GM12878 (cell line): Measurements from ENCODE around the gene SEMA4D. TPM values are rescaled to one million over a fixed set of nuclear protein-coding genes. Genes with fewer than 3 reads are reported as not detected.

ENCODE experiments used
- ATAC-seq: fragments of 200-7000 bp; cut with Tn5 transposase; 3 replicates; pipeline ENCODE4 v1.9.1; 2020; ENCODE audit warnings: mild to moderate bottlenecking, moderate library complexity
- BruUV-seq: library from RNA; stranded (reverse); fragments of 400-500 nt; replicated peaks from 2 replicates; lab custom pipeline; 2021; lab: Mats Ljungman, UMichigan
- CTCF ChIA-PET: fragments of 300-600 bp; sonication (Branson Sonifier 250); formaldehyde crosslinking; extraction: SDS; loops from one replicate; lab custom pipeline; 2021; ENCODE audit warnings: inconsistent platforms; lab: Yijun Ruan, JAX
- POLR2A ChIA-PET: fragments of 350-600 bp; formaldehyde crosslinking; extraction: SDS; loops from one replicate; lab custom pipeline; 2021; ENCODE audit warnings: inconsistent platforms; lab: Charles Lee
- RAD21 ChIA-PET: fragments of 300-600 bp; sonication (Branson Sonifier 250); formaldehyde crosslinking; loops from one replicate; lab custom pipeline; 2023; ENCODE audit warnings: antibody characterized with exemption; ENCODE audit not compliant: unreplicated experiment; lab: Charles Lee
- SMC1A ChIA-PET: fragments of 300-600 bp; sonication (Branson Sonifier 250); formaldehyde crosslinking; loops from one replicate; lab custom pipeline; 2023; ENCODE audit not compliant: unreplicated experiment, uncharacterized antibody; lab: Charles Lee
- DNase-seq: peaks from one replicate; pipeline ENCODE4 v3.0.0-alpha.2; 2011; ENCODE audit warnings: low read depth, low spot score
- FAIRE-seq: peaks from 3 replicates; lab custom pipeline; 2011; peaks lifted over from hg19 to GRCh38; lab: Jason Lieb, UNC
- H2AFZ ChIP-seq: 2 replicates; pipeline ENCODE4 v1.6.0; 2011; ENCODE audit warnings: low read depth, low read length, control low read depth; ENCODE audit not compliant: control insufficient read depth
- H3K27ac ChIP-seq: 2 replicates; pipeline ENCODE4 v1.5.1; 2011; ENCODE audit warnings: control low read depth; ENCODE audit not compliant: control insufficient read depth, insufficient read depth
- H3K27me3 ChIP-seq, 2 experiments: replicated peaks in 1 of 2; 2 replicates each; pipeline versions ENCODE4 v1.6.0 to v1.6.1; 2011; ENCODE audit warnings: low read length in 1 of 2; ENCODE audit not compliant: control insufficient read depth in 2 of 2, insufficient read depth in 2 of 2
- H3K36me3 ChIP-seq, 2 experiments: 2 replicates each; pipeline ENCODE4 v1.5.1; 2011; ENCODE audit warnings: low read length in 1 of 2; ENCODE audit not compliant: control insufficient read depth in 2 of 2, insufficient read depth in 2 of 2
- H3K4me1 ChIP-seq: 2 replicates; pipeline ENCODE4 v1.6.1; 2011; ENCODE audit warnings: mild to moderate bottlenecking, low read length, moderate library complexity, mixed read lengths; ENCODE audit not compliant: control insufficient read depth, insufficient read depth
- H3K4me2 ChIP-seq: 2 replicates; pipeline ENCODE4 v1.6.0; 2011; ENCODE audit warnings: control low read depth; ENCODE audit not compliant: control insufficient read depth, insufficient read depth
- H3K4me3 ChIP-seq: fragments of 200-600 bp; sonication (generic); 2 replicates; pipeline ENCODE4 v1.5.1; 2016
- H3K79me2 ChIP-seq: 2 replicates; pipeline ENCODE4 v1.6.0; 2011; ENCODE audit warnings: low read length; ENCODE audit not compliant: control insufficient read depth, insufficient read depth
- H3K9ac ChIP-seq: 2 replicates; pipeline ENCODE4 v1.8.0; 2011; ENCODE audit warnings: low read length, control low read depth, mixed read lengths; ENCODE audit not compliant: control insufficient read depth, insufficient read depth
- H3K9me3 ChIP-seq: replicated peaks from 3 replicates; pipeline ENCODE4 v1.5.1; 2011; ENCODE audit warnings: mild to moderate bottlenecking, low read length; ENCODE audit not compliant: control insufficient read depth, insufficient read depth
- H4K20me1 ChIP-seq: 2 replicates; pipeline ENCODE4 v1.6.0; 2011; ENCODE audit not compliant: control insufficient read depth, insufficient read depth
- CHD4 ChIP-seq: fragments of 200-600 bp; sonication (generic); IDR thresholded peaks from 2 replicates; pipeline ENCODE4 v1.6.1; 2016; ENCODE audit warnings: mild to moderate bottlenecking
- GATAD2B ChIP-seq: fragments of 450-650 bp; conservative IDR thresholded peaks from 2 replicates; pipeline ENCODE4 v1.6.1; 2017; ENCODE audit warnings: low read depth, mild to moderate bottlenecking, moderate library complexity
- POLR2AphosphoS2 ChIP-seq: IDR thresholded peaks from 2 replicates; pipeline ENCODE4 v1.6.1; 2011; ENCODE audit warnings: low read depth, mild to moderate bottlenecking, low read length, improper control_type of control experiment, moderate library complexity
- RAD51 ChIP-seq: fragments of 450-650 bp; IDR thresholded peaks from 2 replicates; pipeline ENCODE4 v1.6.1; 2016; ENCODE audit warnings: moderate library complexity, mild to moderate bottlenecking, inconsistent platforms
- SRF ChIP-seq, 2 experiments: IDR thresholded peaks; 2 replicates each; pipeline ENCODE4 v1.6.1; 2011; ENCODE audit warnings: low read depth in 2 of 2, low read length in 2 of 2, mild to moderate bottlenecking in 1 of 2, moderate library complexity in 1 of 2
- WGBS: methylation state at CpG from one replicate; pipeline ENCODE4 v1.1.6; 2016; ENCODE audit warnings: low lambda C conversion rate; ENCODE audit not compliant: insufficient replicate concordance, insufficient coverage; ENCODE audit errors: missing lambda C conversion rate; 5-methylcytosine and 5-hydroxymethylcytosine counted together
- in situ Hi-C: fragments of 300-500 bp; cut with MboI; formaldehyde crosslinking; loops from 9 replicates; pipeline ENCODE4 v1.14.3; 2018; ENCODE audit warnings: mixed read lengths
- intact Hi-C: fragments of 100-400 bp; cut with micrococcal nuclease; formaldehyde crosslinking; loops from one replicate; pipeline ENCODE4 v1.14.2; 2022; ENCODE audit not compliant: unreplicated experiment
- polyA plus RNA-seq, 11 experiments: library from polyadenylated mRNA; depleted of rRNA in 4 of 11; unstranded in 6 of 11; stranded (reverse) in 5 of 11; fragments of >200 nt; fragmentation: Nextera tagmentation in 4 of 11; fragmentation: Illumina TruSeq in 1 of 11; extraction: Ambion mirVana in 4 of 11; extraction: Trizol in 1 of 11; gene quantifications; 1 replicate in 1 of 11; 2 replicates in 10 of 11; pipeline versions ENCODE4 v1.2.1 to v1.2.3, GENCODE V29; 2011 to 2016; ENCODE audit warnings: inconsistent platforms in 2 of 11, missing spikeins in 2 of 11, low read depth in 1 of 11
- total RNA-seq, 4 experiments: library from RNA; depleted of rRNA in 3 of 4; stranded (reverse); fragments of >200 nt in 3 of 4; fragmentation: Illumina TruSeq in 1 of 4; extraction: Trizol in 1 of 4; gene quantifications; 2 replicates each; pipeline versions ENCODE4 v1.2.1 to v1.2.3, GENCODE V29; 2013 to 2021
- TF ChIP-seq, protein P1 (sequence below): fragments of 450-650 bp; IDR thresholded peaks from 2 replicates; pipeline ENCODE4 v1.6.1; 2017; ENCODE audit warnings: mild to moderate bottlenecking

Gene SEMA4D
- total and polyA plus RNA-seq, 10 of the 15 experiments (the other 5 are each of a cell fraction or from before 2014, with no cell fraction given): 15.1 to 136 (median 39.6) TPM

DNA sequence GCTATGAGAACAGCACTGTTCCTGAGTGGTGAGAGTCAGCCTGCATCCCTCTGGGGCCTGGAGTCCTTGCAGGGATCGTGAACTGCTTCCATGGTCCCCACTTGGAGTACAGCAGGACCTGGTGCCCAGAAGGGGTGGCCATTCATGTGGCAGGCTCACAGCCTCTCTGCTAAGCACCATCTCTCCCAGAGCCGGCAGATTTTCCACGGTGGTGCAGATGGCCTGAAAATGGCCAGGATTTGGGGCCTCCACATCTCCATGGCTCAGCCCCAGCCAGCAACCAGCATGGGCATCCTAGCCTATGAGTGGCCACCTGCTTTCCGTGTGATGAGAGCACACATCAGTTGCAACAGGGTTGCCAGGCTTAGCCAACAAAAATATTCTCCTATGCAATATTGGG lies 33.9 kb upstream of the SEMA4D start:
- ChIA-PET SMC1A (interaction anchor here (0.6 to 2.7 kb wide), 5 partner anchors 9 to 35 kb away, joined by 3 to 13 read pairs (median 4); no protein-coding TSS in a partner anchor), RAD21 (interaction anchor here (0.7 kb wide), 1 partner anchor 224 kb away, joined by 3 read pairs; no protein-coding TSS in a partner anchor), POLR2A (interaction anchor here (0.6 to 1.0 kb wide), 3 partner anchors 9 to 219 kb away, joined by 3 read pairs; no protein-coding TSS in a partner anchor)
- 95% methylated on average over 4 of the region's 4 CpGs for WGBS
- in situ Hi-C loops: no loop called here
- DNase-seq (no peak), FAIRE-seq (no peak)
- Histone ChIP-seq H4K20me1 (no peaks in the 10 kb centered on the region), H3K4me3 (no peak overlapping the region), H3K27ac (no peak overlapping the region), H3K9me3 (no peaks in the 10 kb centered on the region; the same call in 2 of the 3 replicates), H3K9ac (no peak overlapping the region), H3K27me3 (no peaks in the 10 kb centered on the region), H3K36me3 (no peaks in the 10 kb centered on the region)
- TF ChIP-seq SRF (IDR thresholded peaks at IDR 0.05; ENCODE audit: low read depth in 2 of 2, low read length in 2 of 2) (no peak), GATAD2B (no peak), RAD51 (no peak), POLR2AphosphoS2 (no peak), CHD4 (no peak)
- TF ChIP-seq, protein P1, sequence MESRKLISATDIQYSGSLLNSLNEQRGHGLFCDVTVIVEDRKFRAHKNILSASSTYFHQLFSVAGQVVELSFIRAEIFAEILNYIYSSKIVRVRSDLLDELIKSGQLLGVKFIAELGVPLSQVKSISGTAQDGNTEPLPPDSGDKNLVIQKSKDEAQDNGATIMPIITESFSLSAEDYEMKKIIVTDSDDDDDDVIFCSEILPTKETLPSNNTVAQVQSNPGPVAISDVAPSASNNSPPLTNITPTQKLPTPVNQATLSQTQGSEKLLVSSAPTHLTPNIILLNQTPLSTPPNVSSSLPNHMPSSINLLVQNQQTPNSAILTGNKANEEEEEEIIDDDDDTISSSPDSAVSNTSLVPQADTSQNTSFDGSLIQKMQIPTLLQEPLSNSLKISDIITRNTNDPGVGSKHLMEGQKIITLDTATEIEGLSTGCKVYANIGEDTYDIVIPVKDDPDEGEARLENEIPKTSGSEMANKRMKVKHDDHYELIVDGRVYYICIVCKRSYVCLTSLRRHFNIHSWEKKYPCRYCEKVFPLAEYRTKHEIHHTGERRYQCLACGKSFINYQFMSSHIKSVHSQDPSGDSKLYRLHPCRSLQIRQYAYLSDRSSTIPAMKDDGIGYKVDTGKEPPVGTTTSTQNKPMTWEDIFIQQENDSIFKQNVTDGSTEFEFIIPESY: no peak
- TF ChIP-seq, all 136 proteins: peak for 0
- Histone ChIP-seq H3K4me1 (peaks cover 16% of the 10 kb centered on the region), H2AFZ (no peak overlapping the region), H3K79me2 (no peaks in the 10 kb centered on the region), H3K4me2 (no peak overlapping the region)
- ATAC-seq: no peak
- intact Hi-C loops: no loop called here
- CTCF ChIA-PET: interaction anchor here (1.0 to 4.1 kb wide), 2 partner anchors 17 to 105 kb away, joined by 3 to 23 read pairs; no protein-coding TSS in a partner anchor
- no TSS peak for BruUV-seq
